GM19463 (cell line): ENCODE data around the gene KRT37.

Experiments
- ATAC-seq: cut with Tn5 transposase; IDR thresholded peaks from one replicate; pipeline ENCODE4 v1.9.1; 2021; ENCODE audit warnings: mild to moderate bottlenecking, moderate library complexity; ENCODE audit not compliant: unreplicated experiment

KRT37 gene

DNA sequence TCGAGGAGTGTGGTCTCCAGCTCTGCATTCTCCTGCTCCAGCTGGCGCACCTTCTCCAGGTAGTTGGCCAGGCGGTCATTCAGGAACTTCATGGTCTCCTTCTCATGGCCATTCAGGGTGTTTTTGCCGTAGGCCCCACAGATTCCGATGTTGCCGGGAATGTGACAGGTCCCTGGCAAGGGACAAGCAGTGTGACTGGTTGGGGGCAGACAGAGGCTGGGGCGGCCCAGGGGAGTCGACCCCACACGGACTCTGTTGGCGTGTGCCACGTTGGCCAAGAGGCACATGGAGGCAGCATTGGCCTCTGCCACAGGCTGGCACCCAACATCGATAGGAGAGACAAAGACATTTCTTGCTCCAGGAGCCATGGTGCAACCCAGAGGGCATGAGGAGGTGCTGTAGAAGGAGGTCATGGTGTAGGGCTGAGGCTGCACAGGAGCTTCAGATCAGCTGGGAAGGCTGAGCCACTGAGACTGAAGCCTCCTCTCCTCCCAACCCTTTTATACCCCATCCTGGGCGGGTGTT is at the start of gene KRT37:
TSS of gene KRT37 (minus strand) at position 475 of the 525 bp plus-strand sequence. CDS start at position 413, 62 bp downstream.
- ATAC-seq: no peak

DNA sequence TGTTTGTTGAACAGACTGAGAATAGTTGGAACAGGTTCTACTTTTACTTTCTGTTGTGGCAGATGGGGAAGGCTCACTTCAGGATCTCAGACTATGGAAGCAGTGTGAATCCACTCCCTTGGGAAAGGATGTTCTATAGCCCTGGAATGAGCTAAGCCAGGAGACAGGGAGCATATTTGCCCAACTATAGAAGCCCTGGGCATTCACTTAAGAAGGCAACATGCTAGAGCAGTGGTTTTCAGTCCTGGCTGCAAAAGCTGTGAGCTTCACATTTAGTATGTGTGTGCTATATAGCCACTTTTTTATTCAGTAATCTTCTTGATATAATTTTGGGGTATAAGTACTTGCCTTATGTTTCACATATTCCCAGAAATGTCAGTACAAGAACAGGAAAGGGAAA is 44.0 kb upstream of the KRT37 start:
- ATAC-seq: no peak

DNA sequence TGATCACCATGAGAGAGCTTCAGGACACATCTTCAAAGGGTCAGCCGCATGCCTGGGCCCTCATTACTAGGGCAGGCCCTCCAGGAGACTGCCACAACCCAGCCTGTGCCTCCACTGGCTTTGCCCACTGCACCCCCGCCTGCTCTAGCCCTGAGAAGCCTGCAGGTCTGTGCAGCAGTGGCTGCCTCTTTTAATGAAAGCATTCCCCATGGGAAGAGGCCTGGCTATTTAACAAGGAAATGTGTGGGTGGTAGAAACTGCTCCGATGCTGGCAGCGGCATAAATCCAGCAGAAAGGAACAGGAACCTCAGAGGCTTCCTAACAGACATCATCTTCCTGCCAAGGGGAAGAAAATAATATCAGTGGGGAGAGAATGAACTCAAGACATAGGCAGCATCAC is 43.2 kb upstream of the KRT37 start:
- ATAC-seq: no peak

DNA sequence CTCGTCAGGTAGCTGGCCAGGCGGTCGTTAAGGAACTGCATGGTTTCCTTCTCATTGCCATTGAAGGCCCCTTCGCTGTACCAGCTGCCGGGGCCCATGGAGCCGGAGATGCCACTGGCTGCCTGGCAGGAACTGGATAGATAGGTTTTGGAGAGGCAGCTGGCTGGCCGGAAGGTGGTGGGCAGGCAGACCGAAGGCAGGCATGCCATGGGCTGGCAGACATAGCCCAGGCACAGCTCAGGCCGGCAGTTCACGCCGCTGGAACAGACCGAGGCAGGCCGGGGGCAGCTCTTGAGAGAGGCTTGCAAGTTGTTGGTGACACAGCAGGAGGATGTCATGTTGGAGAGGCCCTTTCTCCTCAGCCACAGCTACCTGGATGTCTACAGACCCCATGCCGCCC is 42.6 kb upstream of the KRT37 start, which contains the start of gene KRT32:
TSS of gene KRT32 (minus strand) at position 399 of the 400 bp plus-strand sequence. CDS start at position 338, 61 bp downstream.
- no peak for ATAC-seq

DNA sequence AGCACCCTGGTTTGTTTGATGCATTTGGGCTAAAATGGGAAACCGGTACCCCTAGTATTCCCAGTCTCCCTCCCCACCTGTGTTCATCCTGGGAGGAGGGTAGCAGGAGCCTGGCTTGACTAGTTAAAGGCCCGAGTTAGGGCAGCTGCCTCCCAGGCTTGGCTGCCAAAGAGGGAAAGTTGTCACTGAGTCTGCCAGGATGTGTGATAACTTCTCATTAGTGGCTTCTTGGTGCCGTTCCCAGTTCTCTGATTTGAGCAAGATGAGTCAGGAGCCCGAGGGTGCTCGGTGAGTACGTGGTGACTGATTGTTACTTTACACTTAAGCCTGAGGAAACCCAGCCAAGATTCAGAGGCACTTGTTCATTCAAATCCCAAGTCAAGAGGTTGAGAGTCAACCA is 40.3 kb upstream of the KRT37 start:
- ATAC-seq: no peak

DNA sequence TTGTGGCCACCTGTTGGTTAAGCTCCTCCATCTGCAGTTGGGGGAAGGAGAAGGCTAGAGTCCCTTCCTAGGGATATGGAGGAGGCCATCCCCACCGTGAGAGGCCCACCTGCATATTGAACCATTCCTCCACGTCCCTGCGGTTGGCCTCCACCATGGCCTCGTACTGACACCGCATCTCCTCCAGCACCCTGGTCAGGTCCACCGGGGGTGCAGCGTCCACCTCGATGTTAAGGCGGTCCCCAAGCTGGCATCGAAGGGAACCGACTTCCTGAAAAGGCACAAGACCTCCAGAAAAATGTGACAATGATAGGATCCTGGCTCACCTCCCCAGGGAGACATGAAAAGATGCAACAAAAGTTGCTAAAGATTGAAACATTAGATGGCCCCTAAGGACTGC is 39.8 kb upstream of the KRT37 start:
- no peak for ATAC-seq

DNA sequence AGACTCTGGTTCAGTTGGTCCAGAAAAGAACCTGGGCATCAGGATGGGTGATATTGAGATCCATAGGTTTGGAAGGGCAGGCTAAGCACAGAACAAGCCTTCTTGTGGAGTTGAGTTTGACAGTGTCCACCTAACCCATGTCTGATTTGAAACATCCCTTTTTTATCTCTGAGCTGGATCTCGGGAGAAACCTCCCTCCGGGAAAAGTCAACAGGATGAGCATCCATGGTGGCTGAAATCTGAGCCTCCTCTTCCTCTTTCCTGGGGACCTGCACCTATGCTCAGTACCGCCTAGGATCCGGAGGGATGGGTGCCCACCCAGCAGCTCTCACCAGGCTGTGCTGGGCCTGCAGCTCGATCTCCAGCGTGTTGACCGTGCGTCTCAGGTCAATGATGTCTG is 39.4 kb upstream of the KRT37 start:
- ATAC-seq: no peak

DNA sequence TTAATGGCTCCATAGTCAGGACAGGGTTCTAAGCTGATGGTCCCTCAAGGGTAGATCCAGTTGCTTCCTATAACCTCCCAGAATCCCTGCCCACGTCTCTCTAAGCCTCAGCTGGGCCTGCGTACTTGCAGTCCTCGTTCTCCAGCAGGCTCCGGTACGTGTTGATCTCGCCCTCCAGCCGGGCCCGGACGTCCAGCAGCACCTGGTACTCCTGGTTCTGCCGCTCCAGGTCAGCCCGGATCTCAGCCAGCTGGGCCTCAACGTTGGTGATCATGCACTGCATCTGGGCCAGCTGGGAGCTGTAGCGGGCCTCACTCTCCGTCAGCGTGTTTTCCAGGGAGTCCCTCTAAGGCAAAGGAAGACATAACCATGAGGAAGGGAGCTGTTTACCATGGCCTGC is 38.3 kb upstream of the KRT37 start:
- no peak for ATAC-seq

DNA sequence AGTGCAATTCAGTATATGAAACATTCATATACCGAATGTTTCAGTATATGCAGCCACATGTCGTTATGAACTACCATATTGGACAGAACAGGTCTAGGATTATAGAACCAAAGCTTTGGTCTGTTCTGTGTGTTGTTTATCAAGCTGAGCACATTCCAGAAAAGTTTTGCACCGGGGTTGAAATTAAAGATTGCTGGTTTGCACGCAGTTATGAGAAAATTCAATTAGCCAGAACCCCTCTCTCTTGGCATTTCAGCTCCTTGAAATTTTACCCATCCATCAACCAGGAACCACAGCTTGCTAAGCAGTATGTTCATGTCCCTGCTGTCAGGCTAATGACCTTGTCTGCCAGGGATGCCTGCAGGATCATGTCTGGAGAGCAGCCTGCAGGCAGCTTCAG is 33.3 kb upstream of the KRT37 start:
- no peak for ATAC-seq

DNA sequence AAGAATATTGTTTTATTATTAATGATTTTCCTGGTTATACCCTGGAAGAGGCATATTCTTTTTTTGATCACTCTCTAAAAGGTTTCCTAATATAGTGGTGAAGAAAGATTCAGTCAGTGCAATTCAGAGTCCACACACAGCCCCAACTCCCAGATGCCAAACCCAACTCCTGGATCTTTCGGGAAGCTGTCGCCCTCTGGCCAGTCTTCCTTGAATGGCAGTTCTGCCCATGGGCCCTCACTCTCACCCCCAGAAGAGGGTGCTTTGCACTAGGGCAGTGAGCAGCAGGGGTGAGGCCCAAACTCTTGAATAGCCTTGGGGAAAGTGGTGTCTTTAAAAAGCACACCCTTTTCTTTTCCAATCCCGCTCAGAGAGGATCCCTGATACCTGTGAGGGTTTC is 31.8 kb upstream of the KRT37 start:
- ATAC-seq: no peak

DNA sequence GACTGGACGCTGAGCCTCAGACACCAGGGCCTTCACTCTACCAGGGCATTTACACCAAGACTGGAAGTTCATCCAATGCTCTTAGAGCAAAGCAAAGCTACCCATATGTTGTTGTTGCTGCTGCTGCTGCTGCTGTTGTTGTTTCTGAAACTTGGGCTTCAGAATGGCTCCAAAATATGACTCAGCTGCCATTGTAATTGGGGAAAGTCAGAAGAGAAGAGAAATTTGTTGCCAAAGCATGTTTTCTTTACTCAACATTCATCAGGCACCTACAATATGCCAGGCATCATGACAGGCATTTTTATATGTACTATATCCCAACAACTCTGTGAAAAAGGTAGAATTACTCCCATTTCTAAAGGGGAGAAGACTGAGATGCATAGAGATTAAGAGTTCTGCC is 30.9 kb upstream of the KRT37 start:
- no peak for ATAC-seq

DNA sequence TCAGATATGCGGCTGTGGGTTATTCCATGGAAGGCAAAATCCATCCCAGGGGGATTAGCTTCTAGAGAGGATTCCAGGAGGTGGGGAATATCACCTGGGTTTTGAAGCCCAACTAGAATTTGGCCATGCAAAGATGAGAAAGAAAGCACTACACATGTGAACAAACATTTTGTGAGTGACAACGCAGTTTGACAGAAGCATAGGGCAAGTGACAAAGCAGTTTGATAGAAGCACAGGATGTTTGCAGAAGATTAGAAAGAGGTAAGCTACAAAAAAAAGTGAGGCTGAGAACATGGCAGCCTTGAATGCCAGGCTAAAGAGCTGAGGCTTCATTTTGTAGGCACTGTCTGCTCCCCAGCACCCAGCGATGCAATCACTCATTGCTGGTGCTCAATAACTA is 28.7 kb upstream of the KRT37 start:
- no peak for ATAC-seq

DNA sequence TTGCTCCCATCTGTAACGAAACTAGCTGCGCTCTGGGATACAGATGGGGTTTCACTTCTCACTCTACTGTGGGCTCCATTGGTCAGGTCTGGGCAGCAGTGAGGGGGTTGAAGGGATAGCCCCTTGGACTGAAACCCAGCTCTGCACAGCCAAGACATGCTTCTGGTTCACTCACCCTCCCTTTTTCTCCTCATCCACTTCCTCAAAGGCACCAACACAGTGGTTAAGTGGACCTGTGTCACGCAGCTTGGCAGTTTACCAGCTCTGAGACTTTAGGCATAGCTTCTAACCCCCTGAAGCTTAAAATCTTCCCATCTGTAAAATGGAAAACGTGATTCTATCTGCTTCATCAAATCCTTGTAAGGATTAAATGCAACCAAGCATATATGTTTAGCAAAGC is 27.9 kb upstream of the KRT37 start:
- no peak for ATAC-seq

DNA sequence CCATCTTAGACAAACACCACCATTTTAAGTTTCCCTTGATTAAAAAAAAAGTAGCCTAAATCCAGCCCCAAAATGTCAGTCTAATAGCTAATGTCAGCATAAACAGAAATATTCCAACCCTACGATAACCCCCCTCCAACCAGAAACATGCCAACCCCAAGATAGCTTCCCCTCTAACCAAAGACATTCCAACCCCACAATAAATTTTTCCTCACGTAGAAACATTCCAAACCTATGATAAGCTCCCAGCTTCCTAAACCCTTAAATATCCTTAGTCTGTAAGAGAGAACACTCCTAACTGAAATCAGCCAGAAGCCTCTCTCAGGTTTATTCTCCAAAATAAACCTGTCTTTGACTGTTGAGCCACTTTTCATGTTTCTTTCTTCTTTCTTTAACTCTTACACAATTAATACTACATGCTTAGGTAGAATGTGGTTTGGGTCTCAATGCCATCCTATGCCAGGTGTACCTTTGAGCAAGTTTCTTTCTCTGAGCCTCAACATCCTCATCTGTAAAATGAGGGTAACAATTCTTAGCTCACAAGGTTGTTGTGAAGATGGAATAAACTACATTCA is 26.9 kb upstream of the KRT37 start:
- no peak for ATAC-seq

DNA sequence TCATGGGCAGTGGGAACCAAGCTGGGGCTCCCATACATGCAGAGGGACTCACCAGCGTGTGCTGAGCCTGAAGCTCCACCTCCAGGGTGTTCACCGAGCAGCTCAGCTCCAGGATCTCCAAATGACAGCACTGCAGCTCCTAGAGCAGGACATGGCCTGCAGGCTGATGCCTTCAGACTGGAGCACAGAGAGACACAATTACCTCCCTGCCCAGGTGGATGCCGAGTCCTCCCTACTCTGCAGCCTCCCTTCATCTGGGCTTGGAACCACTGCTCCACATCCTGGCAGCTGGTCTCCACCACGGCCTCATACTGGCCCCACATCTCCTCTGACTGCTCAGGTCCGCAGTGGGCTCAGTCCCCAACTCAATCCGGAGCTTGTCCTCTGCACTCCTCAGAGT is 24.6 kb upstream of the KRT37 start:
- no peak for ATAC-seq

DNA sequence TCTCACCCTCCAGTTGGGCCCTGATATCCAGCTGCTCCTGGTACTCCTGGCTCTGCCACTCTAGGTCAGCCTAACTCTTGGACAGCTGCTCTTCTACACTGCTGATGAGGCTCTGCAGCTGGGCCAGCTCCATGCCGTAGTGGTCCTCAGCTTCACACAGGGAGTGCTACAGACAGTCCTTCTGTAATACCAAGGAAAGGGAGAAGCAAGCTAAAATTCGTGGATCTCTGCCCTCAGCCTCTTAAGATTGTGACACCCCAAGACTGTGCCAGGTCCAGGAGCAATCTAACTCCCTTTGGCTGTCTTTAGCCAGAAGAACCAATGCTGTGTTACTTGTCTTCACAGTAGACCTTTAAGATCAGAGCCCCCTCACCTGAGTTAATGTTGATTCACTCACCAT is 24.1 kb upstream of the KRT37 start:
- no peak for ATAC-seq

DNA sequence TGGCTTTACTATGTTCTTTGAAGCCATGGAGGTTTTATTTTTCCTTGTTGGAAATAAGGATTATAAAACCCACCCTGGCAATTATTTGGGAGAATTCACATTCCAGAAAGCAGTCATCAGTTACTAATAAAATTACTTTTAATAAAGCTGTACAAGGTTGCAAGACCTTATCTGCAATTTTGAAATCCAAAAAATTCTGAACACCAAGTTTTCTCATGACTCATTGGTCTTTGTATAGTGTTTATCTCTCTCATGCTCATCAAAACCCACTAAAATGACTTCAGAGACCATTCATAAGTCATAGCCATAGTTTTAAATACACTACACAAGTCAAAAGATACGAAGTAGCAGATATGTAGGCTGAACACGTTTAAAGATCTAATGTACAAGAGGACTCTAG is 22.4 kb upstream of the KRT37 start:
- no peak for ATAC-seq

DNA sequence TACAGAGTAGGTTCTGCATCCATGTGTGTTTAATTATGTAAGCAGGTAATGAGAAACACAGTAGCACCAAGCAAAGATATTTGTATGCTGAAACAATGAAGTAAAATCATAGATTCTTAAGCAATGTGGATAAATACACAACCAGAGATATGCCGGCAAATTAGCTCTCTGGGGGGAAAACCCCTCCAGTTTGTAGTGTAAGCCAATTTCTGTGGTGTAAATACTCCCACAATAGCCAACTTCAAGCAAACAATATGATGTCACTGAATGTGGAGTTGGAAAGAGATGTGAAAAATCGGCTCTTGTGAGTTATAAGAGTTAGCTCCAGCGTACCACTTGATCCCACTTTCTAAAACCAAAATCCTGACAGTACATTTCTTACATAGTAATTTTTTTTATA is 20.3 kb upstream of the KRT37 start:
- ATAC-seq: no peak

DNA sequence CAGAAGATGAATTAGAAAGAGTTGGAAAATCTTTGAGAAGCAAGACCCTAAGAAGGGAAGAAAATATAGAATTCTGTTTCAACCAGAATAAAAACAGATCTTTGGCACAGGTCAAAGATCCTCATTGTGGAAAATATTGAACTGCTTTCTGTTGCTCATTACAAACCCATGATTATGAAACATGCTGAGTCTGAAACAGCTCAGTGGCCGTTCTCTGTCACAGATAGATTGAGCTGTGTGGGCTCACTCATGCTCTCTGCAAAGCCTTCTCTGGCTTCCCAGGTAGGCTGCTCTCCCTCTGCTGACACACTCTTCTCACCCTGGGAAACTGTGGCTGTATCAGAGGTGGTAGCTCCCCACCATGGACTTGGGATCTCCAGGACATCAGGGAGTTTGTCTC is 19.8 kb upstream of the KRT37 start:
- ATAC-seq: no peak

DNA sequence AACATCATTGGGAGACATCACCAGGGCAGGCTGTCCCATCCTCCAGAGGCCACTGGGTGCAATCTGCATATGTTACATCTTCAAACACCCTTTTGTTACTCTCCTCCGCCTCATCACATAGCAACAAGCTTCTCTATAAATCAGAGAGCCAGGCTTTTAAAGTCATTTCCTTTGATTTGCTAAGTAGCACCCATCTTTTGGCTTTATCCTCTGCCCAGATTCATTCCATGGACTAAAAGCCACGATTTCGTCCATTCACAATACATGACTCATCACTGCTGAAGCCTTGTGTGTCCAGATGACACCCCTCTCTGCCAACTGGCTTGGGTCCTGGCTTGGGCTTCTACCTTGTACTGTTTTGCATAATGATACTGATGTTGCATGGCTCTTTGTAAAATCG is 18.4 kb upstream of the KRT37 start:
- ATAC-seq: no peak

DNA sequence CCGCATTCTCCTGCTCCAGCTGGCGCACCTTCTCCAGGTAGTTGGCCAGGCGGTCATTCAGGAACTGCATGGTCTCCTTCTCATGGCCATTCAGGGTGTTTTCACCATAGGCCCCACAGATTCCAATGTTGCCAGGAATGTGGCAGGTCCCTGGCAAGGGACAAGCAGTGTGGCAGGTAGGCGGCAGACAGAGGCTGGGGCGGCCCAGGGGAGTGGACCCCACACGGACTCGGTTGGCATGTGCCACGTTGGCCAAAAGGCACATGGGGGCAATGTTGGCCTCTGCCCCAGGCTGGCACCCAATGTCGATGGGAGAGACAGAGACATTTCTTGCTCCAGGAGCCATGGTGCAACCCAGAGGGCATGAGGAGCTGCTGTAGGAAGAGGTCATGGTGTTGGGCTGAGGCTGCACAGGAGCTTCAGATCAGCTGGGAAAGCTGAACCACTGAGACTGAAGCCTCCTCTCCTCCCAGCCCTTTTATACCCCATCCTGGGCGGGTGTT is 16.2 kb upstream of the KRT37 start, which contains the start of gene KRT38:
TSS of gene KRT38 (minus strand) at position 453 of the 503 bp plus-strand sequence. CDS start at position 391, 62 bp downstream.
- ATAC-seq: no peak

DNA sequence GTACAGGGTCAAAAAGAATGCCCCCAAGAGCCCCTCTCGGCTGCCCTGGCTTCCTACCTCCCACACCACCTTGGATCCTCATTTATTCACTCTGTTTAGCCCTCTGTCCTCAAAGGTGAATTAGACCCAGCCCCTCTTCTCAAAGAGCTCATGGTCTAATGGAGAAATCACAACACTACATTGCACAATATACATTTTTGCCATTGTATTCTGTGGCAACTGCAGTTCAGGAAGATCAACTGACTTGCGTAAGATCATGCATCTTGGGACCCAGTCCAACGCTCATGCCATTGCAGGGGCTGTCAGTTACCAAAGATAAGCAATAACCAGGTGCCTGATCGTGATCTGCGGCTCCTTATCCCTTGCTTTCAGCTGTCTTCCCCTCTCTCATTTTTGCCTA is 15.0 kb upstream of the KRT37 start:
- ATAC-seq: no peak

DNA sequence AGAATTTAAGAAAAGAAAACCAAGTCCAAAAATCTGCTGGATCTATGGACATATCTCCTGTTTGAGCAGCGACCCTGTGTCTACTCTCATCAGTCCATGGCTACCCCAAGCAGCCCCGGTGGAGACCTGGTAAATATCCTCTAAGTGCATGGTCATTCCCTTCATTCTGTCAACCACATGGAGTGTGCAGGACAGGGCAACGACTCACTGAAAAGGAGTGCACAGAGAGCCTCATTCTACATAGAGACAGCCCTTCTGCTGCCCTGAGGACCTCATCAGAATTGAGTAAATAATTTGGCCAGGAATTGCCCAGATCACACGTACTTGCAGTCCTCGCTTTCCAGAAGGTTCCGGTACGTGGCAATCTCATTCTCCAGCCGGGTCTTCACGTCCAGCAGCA is 13.4 kb upstream of the KRT37 start:
- no peak for ATAC-seq
